Cardiac muscle cell (in vitro differentiated cells and primary cell): ENCODE data around the gene MED12L. TPM values are rescaled to one million over a fixed set of nuclear protein-coding genes. Genes with fewer than 3 reads are reported as not detected.
A peak's percentile ranks its signal among the peaks of the same experiment; 100 is the strongest.

Experiments used
- DNase-seq, 2 donors: peaks; one replicate each; pipeline versions ENCODE4 v3.0.0 to v3.0.0-alpha.2; 2010 to 2017; ENCODE audit warnings: low read depth in 1 of 2, low spot score in 1 of 2
- H3K27ac ChIP-seq: fragments of 200-600 bp; sonication (generic); 2 replicates; pipeline ENCODE4 v1.5.1; 2016
- H3K27me3 ChIP-seq: fragments of 200-600 bp; sonication (generic); 2 replicates; pipeline ENCODE4 v1.6.0; 2016; ENCODE audit warnings: control low read depth
- H3K36me3 ChIP-seq: fragments of 200-600 bp; sonication (generic); 2 replicates; pipeline ENCODE4 v1.5.1; 2016; ENCODE audit warnings: control low read depth
- H3K4me1 ChIP-seq: fragments of 200-600 bp; sonication (generic); 2 replicates; pipeline ENCODE4 v1.8.1; 2017; ENCODE audit warnings: low read depth, mild to moderate bottlenecking, mixed run types
- H3K4me3 ChIP-seq: fragments of 200-600 bp; sonication (generic); 2 replicates; pipeline ENCODE4 v1.5.1; 2016; ENCODE audit warnings: mild to moderate bottlenecking
- H3K9me3 ChIP-seq: fragments of 200-600 bp; sonication (generic); 2 replicates; pipeline ENCODE4 v1.5.1; 2017; ENCODE audit warnings: low read depth, mild to moderate bottlenecking, control low read depth
- polyA plus RNA-seq: library from polyadenylated mRNA; unstranded; fragments of >200 nt; fragmentation: Nextera tagmentation; extraction: Ambion mirVana; gene quantifications from 2 replicates; pipeline ENCODE4 v1.2.1, GENCODE V29; 2016
- total RNA-seq: library from RNA; depleted of rRNA; stranded (reverse); fragments of >200 nt; gene quantifications from 2 replicates; pipeline ENCODE4 v1.2.3, GENCODE V29; 2016
- TF ChIP-seq, protein P1 (sequence below): IDR thresholded peaks from 2 replicates; pipeline ENCODE4 v1.5.1; 2012; ENCODE audit warnings: low read depth, mild to moderate bottlenecking, low read length

Gene MED12L
- total and polyA plus RNA-seq, 2 experiments from 2014 or later, result 1.9 to 6.9 TPM

DNA sequence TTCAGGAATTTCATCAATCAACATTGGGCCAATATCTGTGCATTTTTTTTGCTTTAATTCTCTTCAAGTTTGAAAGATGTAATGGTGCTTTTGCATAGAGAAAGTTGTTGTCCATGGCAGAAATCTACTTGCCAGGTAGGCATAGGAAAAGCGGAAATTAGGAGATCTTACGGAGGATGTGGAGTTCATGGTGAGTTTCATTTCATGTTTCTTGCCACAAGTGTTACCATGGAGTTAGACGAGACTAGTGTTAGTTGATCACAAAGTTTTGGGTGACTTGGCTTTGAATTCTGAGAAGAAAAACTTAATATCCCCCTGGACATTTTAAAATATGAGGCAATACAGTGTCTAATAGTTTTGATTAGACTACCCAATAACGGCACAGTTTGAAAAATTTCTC is 244.9 kb downstream of the MED12L start:
- Histone ChIP-seq H3K36me3 (no peaks in the 10 kb centered on the region), H3K27me3 (no peaks in the 10 kb centered on the region), H3K4me1 (no peaks in the 10 kb centered on the region), H3K27ac (no peak overlapping the region), H3K9me3 (no peaks in the 10 kb centered on the region), H3K4me3 (no peak overlapping the region)
- DNase-seq, result no peak
- TF ChIP-seq, protein P1, sequence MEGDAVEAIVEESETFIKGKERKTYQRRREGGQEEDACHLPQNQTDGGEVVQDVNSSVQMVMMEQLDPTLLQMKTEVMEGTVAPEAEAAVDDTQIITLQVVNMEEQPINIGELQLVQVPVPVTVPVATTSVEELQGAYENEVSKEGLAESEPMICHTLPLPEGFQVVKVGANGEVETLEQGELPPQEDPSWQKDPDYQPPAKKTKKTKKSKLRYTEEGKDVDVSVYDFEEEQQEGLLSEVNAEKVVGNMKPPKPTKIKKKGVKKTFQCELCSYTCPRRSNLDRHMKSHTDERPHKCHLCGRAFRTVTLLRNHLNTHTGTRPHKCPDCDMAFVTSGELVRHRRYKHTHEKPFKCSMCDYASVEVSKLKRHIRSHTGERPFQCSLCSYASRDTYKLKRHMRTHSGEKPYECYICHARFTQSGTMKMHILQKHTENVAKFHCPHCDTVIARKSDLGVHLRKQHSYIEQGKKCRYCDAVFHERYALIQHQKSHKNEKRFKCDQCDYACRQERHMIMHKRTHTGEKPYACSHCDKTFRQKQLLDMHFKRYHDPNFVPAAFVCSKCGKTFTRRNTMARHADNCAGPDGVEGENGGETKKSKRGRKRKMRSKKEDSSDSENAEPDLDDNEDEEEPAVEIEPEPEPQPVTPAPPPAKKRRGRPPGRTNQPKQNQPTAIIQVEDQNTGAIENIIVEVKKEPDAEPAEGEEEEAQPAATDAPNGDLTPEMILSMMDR, result no peak

DNA sequence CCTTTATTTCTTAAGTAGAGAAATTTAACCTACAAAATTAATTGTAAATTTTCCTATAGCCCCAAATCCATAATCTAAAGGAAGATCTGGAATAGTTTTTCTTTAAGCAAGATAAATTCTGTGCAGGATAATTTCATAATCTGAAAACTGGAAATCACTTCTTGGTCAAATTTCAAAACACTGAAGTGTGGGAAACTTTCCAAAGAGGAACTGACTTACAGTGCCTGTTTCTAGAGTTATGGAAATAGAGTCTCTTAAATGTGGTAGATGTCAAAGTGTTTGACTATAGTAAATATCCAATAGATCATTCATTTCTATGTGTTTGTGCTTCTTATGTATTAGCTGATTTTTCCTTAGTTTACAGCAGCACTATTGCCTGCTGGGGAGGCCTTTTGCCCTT is 245.4 kb downstream of the MED12L start:
- no peaks in the 10 kb centered on the region for H3K36me3 ChIP-seq

DNA sequence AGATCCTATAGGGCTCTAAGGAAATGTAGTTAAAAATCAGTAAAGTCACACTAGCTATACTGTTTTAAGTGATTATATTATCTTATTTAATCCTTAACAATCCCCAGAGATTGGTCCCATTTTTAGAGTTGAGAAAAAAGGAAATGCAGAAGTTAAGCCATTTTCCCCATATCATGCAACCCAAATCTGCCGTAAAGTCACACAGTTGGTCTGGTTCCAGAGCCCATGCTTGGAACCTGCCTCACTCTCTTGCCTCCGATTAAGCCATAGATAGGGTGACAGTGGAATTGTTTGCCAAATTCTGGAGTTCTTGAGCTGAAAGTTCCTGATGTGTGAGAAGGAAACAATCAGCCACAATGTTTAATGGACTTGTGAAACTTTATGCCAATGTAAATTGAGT is 246.2 kb downstream of the MED12L start:
- no peak overlapping the region for H3K27ac ChIP-seq
- TF ChIP-seq, protein P1, result no peak
- H3K4me3 ChIP-seq, result no peak overlapping the region
- no peaks in the 10 kb centered on the region for H3K9me3 ChIP-seq
- no peaks in the 10 kb centered on the region for H3K27me3 ChIP-seq
- H3K4me1 ChIP-seq, result no peaks in the 10 kb centered on the region
- DNase-seq, result no peak
- H3K36me3 ChIP-seq, result no peaks in the 10 kb centered on the region

More for the DNA sequence above, 245.4 kb downstream of the MED12L start:
- no peaks in the 10 kb centered on the region for H3K27me3 ChIP-seq
- no peak overlapping the region for H3K27ac ChIP-seq
- peak in 1 of 2 donors; percentile 44 for DNase-seq
- no peaks in the 10 kb centered on the region for H3K9me3 ChIP-seq
- TF ChIP-seq, protein P1, result no peak
- H3K4me1 ChIP-seq, result no peaks in the 10 kb centered on the region
- no peak overlapping the region for H3K4me3 ChIP-seq

DNA sequence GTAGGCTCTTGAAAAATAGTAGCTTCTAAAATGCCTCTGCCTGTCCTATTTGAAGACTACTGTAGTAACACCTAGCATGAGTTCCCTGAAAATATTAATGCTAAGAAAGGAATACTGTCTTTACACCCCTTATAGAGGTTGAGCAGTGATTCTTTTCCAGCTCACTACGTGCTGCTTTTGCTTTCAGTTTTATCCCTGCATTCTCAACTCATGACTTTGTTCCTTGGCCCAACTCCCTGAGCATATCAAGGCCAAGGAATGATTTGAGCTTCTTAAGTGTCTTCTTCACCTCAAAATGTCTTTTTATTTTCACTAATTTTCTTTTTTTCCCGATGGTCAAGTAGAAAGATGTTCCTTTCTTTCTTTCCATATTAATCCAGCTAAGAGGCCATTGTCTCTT is 260.4 kb downstream of the MED12L start:
- DNase-seq, result peak in 1 of 2 donors; percentile 77
- Histone ChIP-seq H3K27me3 (no peaks in the 10 kb centered on the region), H3K9me3 (no peaks in the 10 kb centered on the region), H3K4me3 (no peak overlapping the region), H3K36me3 (no peaks in the 10 kb centered on the region), H3K27ac (no peak overlapping the region), H3K4me1 (no peaks in the 10 kb centered on the region)
- TF ChIP-seq, protein P1, result no peak

DNA sequence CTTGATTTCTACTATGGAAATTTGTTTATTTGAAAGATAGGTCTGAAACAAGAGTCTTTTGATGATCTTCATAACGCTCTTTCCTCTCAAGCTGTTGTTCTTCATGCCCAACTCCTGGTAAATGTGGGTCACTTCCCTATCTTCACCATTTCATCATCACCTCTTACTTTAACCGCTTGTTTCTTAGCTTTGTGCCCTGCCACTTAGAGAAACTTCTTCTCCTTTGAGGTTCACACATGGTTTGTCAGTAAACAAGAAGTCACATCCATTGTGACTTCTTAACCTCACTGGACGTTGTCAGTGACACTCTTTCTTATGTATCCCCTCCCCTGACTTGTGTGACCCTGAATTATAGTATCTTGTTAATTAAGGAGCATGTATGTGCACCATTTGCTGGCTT is 260.8 kb downstream of the MED12L start:
- no peak for DNase-seq
- H3K27ac ChIP-seq, result no peak overlapping the region
- no peaks in the 10 kb centered on the region for H3K27me3 ChIP-seq
- TF ChIP-seq, protein P1, result no peak
- H3K36me3 ChIP-seq, result no peaks in the 10 kb centered on the region
- no peaks in the 10 kb centered on the region for H3K4me1 ChIP-seq
- no peaks in the 10 kb centered on the region for H3K9me3 ChIP-seq
- H3K4me3 ChIP-seq, result no peak overlapping the region

DNA sequence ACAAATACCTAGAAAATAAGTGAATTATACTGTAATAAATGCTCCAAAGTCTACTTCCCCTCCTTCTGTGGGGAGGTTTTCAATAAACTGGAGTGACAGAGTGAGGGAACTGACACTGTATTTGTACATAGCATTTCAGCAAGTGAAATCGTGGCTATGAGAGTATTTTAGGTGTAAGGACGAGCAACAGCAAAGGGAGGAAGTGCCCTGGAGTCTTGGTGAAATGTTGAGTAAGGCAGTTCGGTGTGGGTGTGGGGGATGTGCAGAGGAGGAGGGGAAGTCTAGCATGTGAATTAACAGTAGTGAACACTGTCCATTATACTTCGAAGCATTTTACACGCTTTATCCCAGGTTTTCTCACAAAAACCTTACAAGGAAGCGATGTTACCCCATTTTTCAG is 262.0 kb downstream of the MED12L start:
- TF ChIP-seq, protein P1, result no peak
- no peaks in the 10 kb centered on the region for H3K27me3 ChIP-seq
- DNase-seq, result no peak
- H3K9me3 ChIP-seq, result no peaks in the 10 kb centered on the region
- no peak overlapping the region for H3K27ac ChIP-seq
- no peak overlapping the region for H3K4me3 ChIP-seq
- H3K4me1 ChIP-seq, result no peaks in the 10 kb centered on the region
- no peaks in the 10 kb centered on the region for H3K36me3 ChIP-seq
